ENCODE measurements around the gene CTAGE6.
"Not testable (repeated sequence)": the region's sequence is repeated elsewhere in the genome, so short reads cannot be mapped to it uniquely, and the experiment has no call there.

DNA sequence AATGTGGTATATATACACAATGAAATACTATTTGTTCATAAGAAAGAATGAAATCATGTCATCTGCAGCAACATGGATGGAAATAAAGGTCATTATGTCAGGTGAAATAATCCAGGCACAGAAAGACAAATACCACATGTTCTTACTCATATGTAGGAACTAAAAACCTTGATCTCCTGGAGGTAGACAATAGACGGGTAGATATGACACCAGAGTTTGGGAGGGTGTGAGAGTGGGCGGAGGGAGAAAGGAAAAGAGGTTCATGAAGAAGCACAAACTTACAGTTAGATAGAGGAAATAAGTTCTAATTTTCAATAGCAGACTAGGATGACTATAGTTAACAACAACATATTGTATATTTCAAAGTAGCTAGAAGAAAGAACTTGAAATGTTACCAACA, 22.1 kb upstream of the CTAGE6 start:
- TF ChIP-seq ZNF384 (IDR thresholded peaks at IDR 0.05); FOXK2 (IDR thresholded peaks at IDR 0.05); SP1 (IDR thresholded peaks at IDR 0.05); LEF1 (IDR thresholded peaks at IDR 0.05; ENCODE audit: borderline replicate concordance); FOXA1 (IDR thresholded peaks at IDR 0.05); HDGF (IDR thresholded peaks at IDR 0.05; ENCODE audit: borderline replicate concordance); SUZ12 (IDR thresholded peaks at IDR 0.05); FOXM1 (IDR thresholded peaks at IDR 0.05; ENCODE audit: borderline replicate concordance); ARNT (IDR thresholded peaks at IDR 0.05): not testable (repeated sequence)
